H9 (cell line): ENCODE measurements around the gene PGS1. TPM values are rescaled to one million over a fixed set of nuclear protein-coding genes. Genes with fewer than 3 reads are reported as not detected.

Experiments used
- DNase-seq: peaks from one replicate; pipeline ENCODE4 v3.0.0-alpha.2; 2017
- H2AFZ ChIP-seq: one replicate; pipeline ENCODE4 v1.6.1; 2013; ENCODE audit warnings: mild to moderate bottlenecking, low read length, control low read depth, moderate library complexity
- H2AK5ac ChIP-seq: 2 replicates; pipeline ENCODE4 v1.6.1; 2013; ENCODE audit warnings: low read length, control low read depth, mixed read lengths; ENCODE audit not compliant: insufficient read length
- H2BK120ac ChIP-seq: one replicate; pipeline ENCODE4 v1.6.1; 2013; ENCODE audit warnings: low read depth, mild to moderate bottlenecking, low read length, control low read depth, inconsistent platforms; ENCODE audit not compliant: poor library complexity, severe bottlenecking
- H2BK12ac ChIP-seq: 2 replicates; pipeline ENCODE4 v1.6.1; 2013; ENCODE audit warnings: low read length, control low read depth, mixed read lengths, low read depth; ENCODE audit not compliant: insufficient read length
- H2BK15ac ChIP-seq: 2 replicates; pipeline ENCODE4 v1.6.1; 2013; ENCODE audit warnings: low read depth, low read length, control low read depth
- H2BK20ac ChIP-seq: one replicate; pipeline ENCODE4 v1.6.1; 2013; ENCODE audit warnings: low read depth, mild to moderate bottlenecking, low read length, control low read depth, inconsistent platforms; ENCODE audit not compliant: poor library complexity, severe bottlenecking
- H2BK5ac ChIP-seq: 2 replicates; pipeline ENCODE4 v1.6.1; 2013; ENCODE audit warnings: low read length, control low read depth, mixed read lengths; ENCODE audit not compliant: insufficient read length
- H3K14ac ChIP-seq: 2 replicates; pipeline ENCODE4 v1.6.1; 2013; ENCODE audit warnings: low read length, control low read depth; ENCODE audit not compliant: insufficient read depth
- H3K18ac ChIP-seq: 2 replicates; pipeline ENCODE4 v1.6.1; 2013; ENCODE audit warnings: low read depth, mild to moderate bottlenecking, mixed read lengths, low read length, control low read depth; ENCODE audit not compliant: insufficient read length
- H3K23ac ChIP-seq: 2 replicates; pipeline ENCODE4 v1.6.1; 2013; ENCODE audit warnings: low read length, control low read depth, mixed read lengths, low read depth; ENCODE audit not compliant: insufficient read length
- H3K23me2 ChIP-seq: 2 replicates; pipeline ENCODE4 v1.6.1; 2013; ENCODE audit warnings: low read depth, mild to moderate bottlenecking, mixed read lengths, low read length, control low read depth; ENCODE audit not compliant: insufficient read length, poor library complexity, severe bottlenecking
- H3K27ac ChIP-seq: 2 replicates; pipeline ENCODE4 v1.5.1; 2013; ENCODE audit warnings: low read length, control low read depth, mixed read lengths, low read depth; ENCODE audit not compliant: insufficient read length
- H3K27me3 ChIP-seq: 2 replicates; pipeline ENCODE4 v1.6.1; 2013; ENCODE audit warnings: low read length, control low read depth, inconsistent platforms; ENCODE audit not compliant: insufficient read depth
- H3K4ac ChIP-seq: 2 replicates; pipeline ENCODE4 v1.6.1; 2013; ENCODE audit warnings: low read depth, mild to moderate bottlenecking, control low read depth, inconsistent platforms, low read length, moderate library complexity
- H3K4me1 ChIP-seq: 2 replicates; pipeline ENCODE4 v1.6.1; 2013; ENCODE audit warnings: low read length, control low read depth, inconsistent platforms; ENCODE audit not compliant: insufficient read depth
- H3K4me2 ChIP-seq: 2 replicates; pipeline ENCODE4 v1.6.1; 2013; ENCODE audit warnings: low read length, control low read depth, mixed read lengths; ENCODE audit not compliant: insufficient read length, insufficient read depth
- H3K56ac ChIP-seq: 2 replicates; pipeline ENCODE4 v1.6.1; 2013; ENCODE audit warnings: low read depth, mild to moderate bottlenecking, mixed read lengths, low read length, control low read depth; ENCODE audit not compliant: insufficient read length
- H3K79me1 ChIP-seq: 2 replicates; pipeline ENCODE4 v1.6.1; 2013; ENCODE audit warnings: low read depth, mild to moderate bottlenecking, moderate library complexity, low read length, control low read depth, inconsistent platforms; ENCODE audit not compliant: insufficient read depth, poor library complexity, severe bottlenecking
- H3K79me2 ChIP-seq: 2 replicates; pipeline ENCODE4 v1.6.1; 2013; ENCODE audit warnings: low read length, control low read depth, inconsistent platforms; ENCODE audit not compliant: insufficient read depth
- H3K9ac ChIP-seq: 2 replicates; pipeline ENCODE4 v1.6.1; 2013; ENCODE audit warnings: low read length, control low read depth, mixed read lengths; ENCODE audit not compliant: insufficient read length; ENCODE audit errors: extremely low read depth
- H3K9me3 ChIP-seq: one replicate; pipeline ENCODE4 v1.6.1; 2013; ENCODE audit warnings: low read depth, low read length, inconsistent platforms; ENCODE audit not compliant: control insufficient read depth
- H3T11ph ChIP-seq: one replicate; pipeline ENCODE4 v1.6.1; 2013; ENCODE audit warnings: mild to moderate bottlenecking, low read length, control low read depth, inconsistent platforms
- H4K20me1 ChIP-seq: one replicate; pipeline ENCODE4 v1.6.1; 2013; ENCODE audit not compliant: control insufficient read depth, insufficient read length, insufficient read depth
- H4K5ac ChIP-seq: 2 replicates; pipeline ENCODE4 v1.6.1; 2013; ENCODE audit warnings: low read depth, mild to moderate bottlenecking, mixed read lengths, low read length, control low read depth; ENCODE audit not compliant: insufficient read length
- H4K8ac ChIP-seq: replicated peaks from 2 replicates; pipeline ENCODE4 v1.6.1; 2013; ENCODE audit warnings: low read length, control low read depth, mixed read lengths, low read depth; ENCODE audit not compliant: insufficient read length
- H4K91ac ChIP-seq: 2 replicates; pipeline ENCODE4 v1.6.1; 2013; ENCODE audit warnings: low read depth, mild to moderate bottlenecking, moderate library complexity, mixed read lengths, low read length, control low read depth; ENCODE audit not compliant: insufficient read length
- H3K27ac Mint-ChIP-seq, 3 experiments: 2 replicates in 2 of 3; 3 replicates in 1 of 3; pipeline ENCODE4 v1.8.0; 2020 to 2021; ENCODE audit warnings: mixed read lengths in 3 of 3, mild to moderate bottlenecking in 1 of 3, moderate library complexity in 1 of 3
- H3K27me3 Mint-ChIP-seq: 2 replicates; pipeline ENCODE4 v1.8.0; 2021; ENCODE audit warnings: low read depth, mild to moderate bottlenecking, moderate library complexity, mixed read lengths
- H3K36me3 Mint-ChIP-seq, 3 experiments: 2 replicates in 2 of 3; 3 replicates in 1 of 3; pipeline ENCODE4 v1.8.0; 2020 to 2021; ENCODE audit warnings: low read depth in 3 of 3, mixed read lengths in 3 of 3; ENCODE audit not compliant: insufficient read depth in 1 of 3
- H3K4me1 Mint-ChIP-seq, 2 experiments: 2 replicates each; pipeline ENCODE4 v1.8.0; 2020; ENCODE audit warnings: mixed read lengths in 2 of 2
- H3K4me3 Mint-ChIP-seq, 2 experiments: 2 replicates in 1 of 2; 3 replicates in 1 of 2; pipeline ENCODE4 v1.8.0; 2020 to 2021; ENCODE audit warnings: mild to moderate bottlenecking in 2 of 2, mixed read lengths in 2 of 2, moderate library complexity in 1 of 2
- H3K9me3 Mint-ChIP-seq, 2 experiments: 2 replicates in 1 of 2; 3 replicates in 1 of 2; pipeline ENCODE4 v1.8.0; 2020; ENCODE audit warnings: mild to moderate bottlenecking in 2 of 2, mixed read lengths in 2 of 2, moderate library complexity in 1 of 2
- whole genome bisulfite sequencing: extraction: QIAGEN DNeasy Blood & Tissue Kit; methylation state at CpG from one replicate; pipeline ENCODE4 v1.1.7; 2013; ENCODE audit warnings: missing lambda C conversion rate, low lambda C conversion rate, mixed read lengths; ENCODE audit not compliant: insufficient read length; ENCODE audit errors: extremely low coverage; 5-methylcytosine and 5-hydroxymethylcytosine counted together
- total RNA-seq: library from RNA; stranded (reverse); gene quantifications from 2 replicates; pipeline ENCODE4 v1.2.1, GENCODE V29; 2021
- TF ChIP-seq, protein P1 (sequence below): fragments of 200-600 bp; sonication (generic); conservative IDR thresholded peaks from 3 replicates; pipeline ENCODE4 v1.8.0; 2021; ENCODE audit warnings: antibody characterized with exemption, mild to moderate bottlenecking

Gene PGS1
- total RNA-seq, 1 experiment from 2014 or later: 45.7 TPM

DNA sequence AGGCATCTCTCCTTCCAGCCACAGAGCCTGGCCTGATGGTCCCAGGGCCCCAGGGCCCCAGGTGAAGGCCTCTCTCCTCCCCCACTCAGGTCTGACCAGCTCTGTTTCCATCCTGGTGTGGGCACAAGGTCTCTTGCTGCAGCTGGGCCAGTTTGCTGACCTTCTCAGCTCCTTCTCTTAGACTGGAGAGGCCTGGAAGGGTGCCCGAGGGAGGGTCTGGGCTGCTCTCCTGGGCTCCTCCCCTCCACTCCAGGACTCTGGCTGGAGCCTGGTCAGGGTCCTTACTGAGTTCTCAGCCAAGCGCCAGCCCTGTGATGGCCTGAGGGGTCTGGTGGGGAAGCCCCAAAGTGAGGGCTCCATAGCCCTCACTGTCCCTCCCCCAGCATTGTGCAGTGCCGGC is 31.0 kb upstream of the PGS1 start:
- Histone ChIP-seq H2BK15ac (no peak overlapping the region), H3K9ac (no peak overlapping the region), H4K8ac (no peak overlapping the region), H3K9me3 (no peaks in the 10 kb centered on the region), H3K27ac (no peak overlapping the region), H3K56ac (no peak overlapping the region), H3K18ac (no peak overlapping the region), H2BK120ac (no peak overlapping the region), H2AFZ (no peak overlapping the region), H3K4ac (no peak overlapping the region), H2BK5ac (no peak overlapping the region), H3K23ac (no peak overlapping the region), H2BK20ac (no peak overlapping the region), H3T11ph (no peak overlapping the region), H4K20me1 (no peaks in the 10 kb centered on the region), H3K23me2 (no peaks in the 10 kb centered on the region), H3K27me3 (no peaks in the 10 kb centered on the region), H2BK12ac (no peak overlapping the region), H3K4me2 (no peak overlapping the region), H2AK5ac (no peak overlapping the region), H4K91ac (no peak overlapping the region), H3K79me2 (no peaks in the 10 kb centered on the region), H3K14ac (no peak overlapping the region; the same call in 1 of the 2 replicates), H3K79me1 (no peaks in the 10 kb centered on the region), H3K4me1 (no peaks in the 10 kb centered on the region; the same call in 1 of the 2 replicates), H4K5ac (no peak overlapping the region)
- Mint-ChIP-seq H3K4me3 (no peak overlapping the region), H3K27me3 (peaks cover 45% of the 10 kb centered on the region), H3K9me3 (no peaks in the 10 kb centered on the region), H3K4me1 (peaks cover 22 to 26% of the 10 kb centered on the region in 2 experiments), H3K27ac (no peak overlapping the region), H3K36me3 (no peaks in the 10 kb centered on the region)
- WGBS: no CpG with 5 or more reads among the region's 3 CpGs
- no peak for DNase-seq
- TF ChIP-seq, protein P1, sequence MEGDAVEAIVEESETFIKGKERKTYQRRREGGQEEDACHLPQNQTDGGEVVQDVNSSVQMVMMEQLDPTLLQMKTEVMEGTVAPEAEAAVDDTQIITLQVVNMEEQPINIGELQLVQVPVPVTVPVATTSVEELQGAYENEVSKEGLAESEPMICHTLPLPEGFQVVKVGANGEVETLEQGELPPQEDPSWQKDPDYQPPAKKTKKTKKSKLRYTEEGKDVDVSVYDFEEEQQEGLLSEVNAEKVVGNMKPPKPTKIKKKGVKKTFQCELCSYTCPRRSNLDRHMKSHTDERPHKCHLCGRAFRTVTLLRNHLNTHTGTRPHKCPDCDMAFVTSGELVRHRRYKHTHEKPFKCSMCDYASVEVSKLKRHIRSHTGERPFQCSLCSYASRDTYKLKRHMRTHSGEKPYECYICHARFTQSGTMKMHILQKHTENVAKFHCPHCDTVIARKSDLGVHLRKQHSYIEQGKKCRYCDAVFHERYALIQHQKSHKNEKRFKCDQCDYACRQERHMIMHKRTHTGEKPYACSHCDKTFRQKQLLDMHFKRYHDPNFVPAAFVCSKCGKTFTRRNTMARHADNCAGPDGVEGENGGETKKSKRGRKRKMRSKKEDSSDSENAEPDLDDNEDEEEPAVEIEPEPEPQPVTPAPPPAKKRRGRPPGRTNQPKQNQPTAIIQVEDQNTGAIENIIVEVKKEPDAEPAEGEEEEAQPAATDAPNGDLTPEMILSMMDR: no peak
